Bone marrow (tissue), 2 donors: Measurements from ENCODE around the gene AURKB.

ENCODE experiments used
- DNase-seq, 2 donors: peaks; one replicate each; lab custom pipeline; 2025; lab: John Stamatoyannopoulos, UW

Gene AURKB

GRCh38 chr17:8161289-8162232 lies 48.8 kb downstream of the AURKB start:
- no peak for DNase-seq

- DNase-seq, result no peak
Observed at GRCh38 chr17:8160741-8161221, 49.6 kb downstream of the AURKB start.

GRCh38 chr17:8160224-8160577 lies 50.2 kb downstream of the AURKB start:
- DNase-seq, result no peak

- no peak for DNase-seq
Observed at GRCh38 chr17:8159459-8160223, 50.7 kb downstream of the AURKB start.

GRCh38 chr17:8159032-8159400 lies 51.4 kb downstream of the AURKB start:
- DNase-seq, result no peak

- peak; percentile 62 to 75 for DNase-seq
Observed at GRCh38 chr17:8158267-8159031, 51.9 kb downstream of the AURKB start.

GRCh38 chr17:8156246-8156992 lies 54.0 kb downstream of the AURKB start:
- peak; percentile 93 to 99 for DNase-seq

GRCh38 chr17:8155996-8156245 lies 54.5 kb downstream of the AURKB start:
- no peak for DNase-seq

- no peak for DNase-seq
Observed at GRCh38 chr17:8155231-8155995, 55.0 kb downstream of the AURKB start.
